ENCODE results near the gene TUBGCP6.
A peak's percentile ranks its signal among the peaks of the same experiment; 100 is the strongest.

Gene TUBGCP6

DNA sequence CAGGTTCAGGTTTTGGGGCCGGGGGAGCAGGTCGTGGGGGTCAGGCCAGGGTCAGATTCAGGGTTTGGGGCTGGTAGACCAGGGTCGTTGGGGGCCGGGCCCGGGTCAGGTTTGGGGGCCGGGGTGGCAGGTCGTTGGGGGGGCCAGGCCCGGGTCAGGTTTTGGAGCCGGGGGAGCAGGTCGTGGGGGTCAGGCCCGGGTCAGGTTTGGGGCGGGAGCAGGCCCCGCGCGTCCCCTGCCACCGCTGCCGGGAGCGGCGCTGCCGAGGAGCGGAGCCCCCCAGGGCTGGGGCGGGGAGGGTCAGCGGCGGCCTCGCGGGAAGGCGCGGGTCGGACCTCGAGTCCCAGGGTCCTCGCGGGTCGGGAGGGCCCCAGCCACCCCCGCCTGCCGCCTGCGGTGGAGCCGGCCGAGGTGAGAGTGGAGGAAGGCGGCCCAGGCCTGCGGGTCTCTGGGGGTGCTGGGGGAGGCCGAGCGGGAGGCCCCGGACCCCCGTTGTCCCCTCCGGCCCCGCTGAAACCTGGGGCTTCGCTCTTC, 58.6 kb downstream of the TUBGCP6 start:
- peak overlapping the region; percentile 59 for H3K27ac ChIP-seq
- H3K79me2 ChIP-seq (ENCODE audit: insufficient read depth, low read depth): peaks cover 26% of the 10 kb centered on the region

GRCh38 chr22:50185375-50186087, 59.3 kb downstream of the TUBGCP6 start, which contains the start of gene TRABD:
Gene TRABD (plus strand): TSS chr22:50185913. CDS start chr22:50193061, 7,148 bp downstream.
- Histone ChIP-seq H3K9ac (peak within 1 kb of the TSS; percentile 76), H4K20me1 (ENCODE audit: insufficient read depth) (no peaks in the 10 kb centered on the region), H3K4me1 (ENCODE audit: low read depth, poor library complexity, severe bottlenecking) (peaks cover 27% of the 10 kb centered on the region), H3K4me3 (IDR thresholded peaks at IDR 0.05; ENCODE audit: insufficient read depth, low read depth, low read length) (no peak within 1 kb of the TSS), H3K4me2 (peak within 1 kb of the TSS; percentile 63; the same call in 1 of the 2 replicates), H3K79me2 (ENCODE audit: insufficient read depth, low read depth) (peaks cover 23% of the 10 kb centered on the region), H2AFZ (ENCODE audit: low read depth) (no peak within 1 kb of the TSS; the same call in 1 of the 2 replicates), H3K36me3 (ENCODE audit: insufficient read depth) (no peaks in the 10 kb centered on the region), H3K27me3 (ENCODE audit: insufficient read depth, low read depth) (no peaks in the 10 kb centered on the region), H3K27ac (peak within 1 kb of the TSS; percentile 59)
- TF ChIP-seq CTCF (conservative IDR thresholded peaks at IDR 0.05; ENCODE audit: low read depth, low read length): no peak

More for the DNA sequence above, 58.6 kb downstream of the TUBGCP6 start:
- Histone ChIP-seq H3K4me3 (IDR thresholded peaks at IDR 0.05; ENCODE audit: insufficient read depth, low read depth, low read length) (no peak overlapping the region), H3K4me1 (ENCODE audit: low read depth, poor library complexity, severe bottlenecking) (peaks cover 31% of the 10 kb centered on the region), H3K9ac (peak overlapping the region; percentile 76), H3K27me3 (ENCODE audit: insufficient read depth, low read depth) (no peaks in the 10 kb centered on the region), H2AFZ (ENCODE audit: low read depth) (no peak overlapping the region), H3K36me3 (ENCODE audit: insufficient read depth) (no peaks in the 10 kb centered on the region), H4K20me1 (ENCODE audit: insufficient read depth) (no peaks in the 10 kb centered on the region), H3K4me2 (peak overlapping the region; percentile 63; the same call in 1 of the 2 replicates)
- TF ChIP-seq CTCF (conservative IDR thresholded peaks at IDR 0.05; ENCODE audit: low read depth, low read length): no peak

DNA sequence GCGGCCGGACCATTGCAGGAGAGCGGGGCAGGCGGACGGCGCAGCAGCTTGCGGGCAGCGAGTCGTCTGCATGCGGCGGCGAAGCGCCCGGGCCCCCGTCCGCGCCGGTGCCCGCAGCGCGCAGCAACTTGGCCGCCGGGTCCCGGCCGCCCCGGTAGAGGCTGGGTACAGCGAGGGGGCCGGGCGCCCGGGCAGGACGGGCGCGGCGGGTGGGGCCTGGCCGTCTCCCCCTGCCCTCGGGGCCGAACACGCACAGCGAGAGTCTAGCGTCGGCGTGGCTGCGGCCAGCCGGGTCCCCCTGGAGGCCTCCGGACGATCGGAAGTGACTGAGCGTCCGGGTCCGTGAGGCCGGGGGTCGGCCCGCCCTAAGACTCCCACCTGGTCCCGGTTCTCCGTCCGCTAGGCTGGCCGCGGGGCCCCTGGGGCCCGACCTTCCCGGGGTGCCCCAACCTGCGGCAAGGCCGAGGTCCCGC, 59.9 kb downstream of the TUBGCP6 start:
- Histone ChIP-seq H3K4me3 (IDR thresholded peaks at IDR 0.05; ENCODE audit: insufficient read depth, low read depth, low read length) (no peak overlapping the region), H4K20me1 (ENCODE audit: insufficient read depth) (no peaks in the 10 kb centered on the region), H3K4me2 (no peak overlapping the region), H3K27ac (no peak overlapping the region), H3K9ac (no peak overlapping the region), H2AFZ (ENCODE audit: low read depth) (no peak overlapping the region), H3K79me2 (ENCODE audit: insufficient read depth, low read depth) (peaks cover 23% of the 10 kb centered on the region), H3K36me3 (ENCODE audit: insufficient read depth) (no peaks in the 10 kb centered on the region), H3K4me1 (ENCODE audit: low read depth, poor library complexity, severe bottlenecking) (peaks cover 27% of the 10 kb centered on the region), H3K27me3 (ENCODE audit: insufficient read depth, low read depth) (no peaks in the 10 kb centered on the region)
- TF ChIP-seq CTCF (conservative IDR thresholded peaks at IDR 0.05; ENCODE audit: low read depth, low read length): no peak

DNA sequence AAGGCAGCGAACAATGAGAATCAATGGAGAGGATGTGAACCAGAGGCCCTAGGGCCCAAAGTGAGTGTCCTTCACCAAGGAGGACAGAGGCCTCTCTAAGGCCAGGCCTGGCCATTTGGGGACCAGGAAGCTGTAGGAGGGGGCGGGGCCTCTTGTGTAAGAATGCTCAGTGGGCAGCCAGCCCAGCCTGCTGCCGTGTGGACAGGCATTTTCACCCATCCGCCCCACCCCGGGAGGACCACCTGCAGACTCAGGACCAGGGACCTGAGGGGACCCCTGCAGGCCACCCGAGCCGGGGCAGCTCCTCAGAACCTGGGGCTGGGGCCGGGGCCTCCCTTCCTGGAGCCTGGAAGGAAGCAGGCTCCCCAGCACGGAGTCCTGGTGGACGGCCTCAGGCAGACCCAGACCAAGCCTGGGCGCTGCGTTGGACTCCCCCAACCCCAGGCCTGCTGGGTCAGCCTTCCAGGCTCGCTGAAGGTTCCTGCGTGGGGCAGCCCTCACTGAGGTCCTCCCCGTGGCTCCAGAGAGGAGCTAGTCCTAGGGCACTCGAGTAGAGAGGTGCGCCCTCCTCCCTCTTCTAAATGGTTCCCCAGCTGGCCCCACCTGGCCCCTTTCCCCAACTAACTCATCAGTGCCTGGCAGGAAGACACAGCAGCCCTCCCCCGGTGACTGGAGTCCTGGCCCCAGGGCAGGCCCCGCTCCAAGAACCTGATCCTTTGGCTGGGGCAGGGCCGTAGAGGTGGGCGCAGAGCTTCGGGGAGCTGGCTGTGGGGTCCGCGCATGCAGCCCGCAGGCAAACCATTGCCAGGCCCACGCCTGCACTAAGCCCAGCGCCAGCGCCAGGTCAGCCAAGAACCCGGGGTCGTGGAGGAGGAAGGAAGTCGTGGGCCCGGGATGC, 60.6 kb downstream of the TUBGCP6 start:
- H3K9ac ChIP-seq: no peak overlapping the region
- no peak overlapping the region for H3K4me3 ChIP-seq (IDR thresholded peaks at IDR 0.05; ENCODE audit: insufficient read depth, low read depth, low read length)
- no peak overlapping the region for H3K4me2 ChIP-seq
- H3K27me3 ChIP-seq (ENCODE audit: insufficient read depth, low read depth): no peaks in the 10 kb centered on the region
- H3K4me1 ChIP-seq (ENCODE audit: low read depth, poor library complexity, severe bottlenecking): peaks cover 21% of the 10 kb centered on the region
- no peaks in the 10 kb centered on the region for H3K36me3 ChIP-seq (ENCODE audit: insufficient read depth)
- no peaks in the 10 kb centered on the region for H4K20me1 ChIP-seq (ENCODE audit: insufficient read depth)
- no peak overlapping the region for H3K27ac ChIP-seq
- H3K79me2 ChIP-seq (ENCODE audit: insufficient read depth, low read depth): peaks cover 23% of the 10 kb centered on the region
- no peak overlapping the region for H2AFZ ChIP-seq (ENCODE audit: low read depth)
- no peak for TF ChIP-seq CTCF (conservative IDR thresholded peaks at IDR 0.05; ENCODE audit: low read depth, low read length)

Measured in KMS-11 (cell line).